GM12891 (cell line): ENCODE measurements around the gene COL6A3.

Experiments
- DNase-seq: peaks from one replicate; pipeline ENCODE4 v3.0.0; 2011; ENCODE audit warnings: low spot score; ENCODE audit not compliant: insufficient read length
- FAIRE-seq: peaks from 2 replicates; lab custom pipeline; 2011; peaks lifted over from hg19 to GRCh38; lab: Jason Lieb, UNC
- PAX5 ChIP-seq: IDR thresholded peaks from 2 replicates; pipeline ENCODE4 v1.6.1; 2011; ENCODE audit warnings: low read length, moderate library complexity, mild to moderate bottlenecking; ENCODE audit not compliant: insufficient read depth, severe bottlenecking
- POLR2A ChIP-seq: IDR thresholded peaks from 2 replicates; pipeline ENCODE4 v1.6.1; 2011; ENCODE audit warnings: low read depth, low read length, control low read depth
- POLR2AphosphoS5 ChIP-seq: IDR thresholded peaks from 2 replicates; pipeline ENCODE4 v1.6.1; 2011; ENCODE audit warnings: low read depth, low read length, control low read depth
- POU2F2 ChIP-seq: IDR thresholded peaks from 2 replicates; pipeline ENCODE4 v1.6.1; 2011; ENCODE audit warnings: low read depth, mild to moderate bottlenecking, control low read depth, low read length, moderate library complexity
- SPI1 ChIP-seq: IDR thresholded peaks from 2 replicates; pipeline ENCODE4 v1.6.1; 2011; ENCODE audit warnings: low read depth, low read length, control low read depth
- TAF1 ChIP-seq: IDR thresholded peaks from 2 replicates; pipeline ENCODE4 v1.6.1; 2011; ENCODE audit warnings: low read depth, low read length, control low read depth

COL6A3 gene

DNA sequence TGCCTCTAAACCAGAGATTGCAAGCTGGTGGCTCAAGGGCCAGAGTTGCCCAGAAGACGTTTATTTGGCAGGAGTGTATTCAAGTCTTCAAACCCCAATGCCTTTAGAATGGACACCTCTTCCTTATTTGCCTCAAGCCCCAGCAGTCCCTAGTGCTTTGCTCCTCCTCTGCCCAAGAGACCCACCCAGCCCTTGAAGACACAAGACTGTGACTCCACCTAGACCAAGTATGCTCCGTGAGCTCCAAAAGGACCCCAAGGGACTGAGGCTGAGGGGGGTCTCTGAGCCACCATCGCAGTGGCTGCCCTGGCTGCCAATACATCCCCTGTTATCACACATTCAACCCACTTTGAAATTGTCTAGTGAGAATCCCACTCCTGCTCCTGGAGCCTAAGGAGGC, 99.3 kb downstream of the COL6A3 start:
- no peak for FAIRE-seq
- TF ChIP-seq POLR2A (no peak), TAF1 (no peak), POU2F2 (no peak), PAX5 (no peak), SPI1 (no peak), POLR2AphosphoS5 (no peak)
- no peak for DNase-seq

DNA sequence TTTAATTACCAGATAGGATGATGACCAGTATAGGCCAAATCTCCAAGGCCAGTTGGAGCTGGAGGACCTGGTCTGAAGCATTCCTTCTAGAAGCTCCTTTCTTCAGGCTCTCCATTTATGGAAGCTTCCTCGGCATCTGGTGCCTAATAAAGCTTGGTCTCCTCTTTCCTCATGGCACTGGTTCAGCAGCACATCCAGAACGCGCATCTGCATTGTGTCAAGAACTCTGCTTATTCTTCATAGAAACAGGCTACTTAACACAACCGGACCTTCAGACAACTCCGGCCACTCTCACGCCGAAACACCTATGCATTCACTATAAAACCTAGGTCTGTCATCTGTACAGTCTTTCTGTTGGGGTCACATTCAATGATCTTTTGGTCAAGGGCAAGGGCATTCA, 99.8 kb downstream of the COL6A3 start:
- TF ChIP-seq POLR2A (no peak), SPI1 (no peak), PAX5 (no peak), POU2F2 (no peak), POLR2AphosphoS5 (no peak), TAF1 (no peak)
- DNase-seq (no peak), FAIRE-seq (no peak)

DNA sequence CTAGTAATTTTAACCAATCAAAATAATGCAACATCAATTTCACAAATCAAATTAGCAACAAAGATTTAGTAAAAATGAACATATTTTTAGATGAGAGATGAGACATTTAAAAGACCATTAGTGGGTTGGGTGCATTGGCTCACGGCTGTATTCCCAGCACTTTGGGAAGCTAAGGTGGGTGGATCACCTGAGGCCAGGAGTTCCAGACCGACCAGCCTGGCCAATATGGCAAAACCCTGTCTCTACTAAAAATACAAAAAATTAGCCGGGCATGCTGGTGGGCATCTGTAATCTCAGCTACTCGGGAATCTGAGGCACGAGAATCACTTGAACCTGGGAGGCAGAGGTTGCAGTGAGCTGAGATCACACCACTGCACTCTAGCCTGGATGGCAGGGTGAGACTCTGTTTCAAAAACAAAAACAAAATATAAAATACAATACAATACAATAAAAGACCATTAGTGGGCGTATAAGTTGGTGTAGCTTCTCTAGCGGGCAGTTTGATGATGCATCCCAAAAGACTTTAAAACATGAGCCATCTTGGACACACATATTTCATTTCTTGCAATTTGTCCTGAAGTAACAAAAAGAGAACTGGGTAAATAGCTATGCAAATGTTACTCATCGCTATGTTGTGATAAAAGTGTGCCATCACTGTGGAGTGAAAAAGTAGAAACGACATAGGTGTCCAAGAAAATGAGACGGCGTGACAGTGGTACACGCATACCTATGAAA, 101.8 kb downstream of the COL6A3 start:
- no peak for TF ChIP-seq PAX5
- no peak for TF ChIP-seq SPI1
- no peak for TF ChIP-seq POLR2A
- no peak for TF ChIP-seq TAF1
- no peak for TF ChIP-seq POLR2AphosphoS5
- TF ChIP-seq POU2F2: no peak
- FAIRE-seq (no peak), DNase-seq (no peak)

DNA sequence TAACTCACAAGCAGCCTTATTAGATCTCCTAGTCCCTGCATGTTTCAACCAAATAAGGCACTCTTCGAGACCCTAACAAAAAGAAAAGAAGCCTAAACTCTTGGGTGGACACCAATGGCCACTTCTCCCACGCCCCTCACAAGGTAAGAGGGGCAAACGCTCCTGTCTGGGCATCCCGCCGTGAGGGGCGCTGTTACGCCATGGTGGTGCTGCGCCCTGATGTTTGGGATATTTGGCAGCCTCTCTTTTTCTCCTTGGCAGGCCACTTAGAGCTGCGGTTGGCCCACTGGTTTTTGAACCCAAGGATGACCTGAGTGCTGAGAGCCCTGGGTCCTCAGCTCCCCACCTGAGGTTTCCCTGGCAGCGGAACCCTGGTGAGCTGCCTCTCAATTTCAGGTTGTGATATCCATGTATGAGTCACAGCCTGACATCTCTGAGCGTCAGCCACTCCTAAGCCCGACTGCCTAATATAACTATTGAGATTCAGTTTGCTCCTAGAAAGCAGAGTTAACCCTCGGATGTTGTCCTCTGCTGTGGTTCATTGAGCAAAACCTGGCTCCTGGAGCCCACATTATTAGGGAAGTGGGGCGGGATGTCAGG, 103.3 kb downstream of the COL6A3 start:
- DNase-seq: no peak
- no peak for FAIRE-seq
- TF ChIP-seq PAX5 (no peak), POLR2AphosphoS5 (no peak), POLR2A (no peak), TAF1 (no peak), SPI1 (no peak)

DNA sequence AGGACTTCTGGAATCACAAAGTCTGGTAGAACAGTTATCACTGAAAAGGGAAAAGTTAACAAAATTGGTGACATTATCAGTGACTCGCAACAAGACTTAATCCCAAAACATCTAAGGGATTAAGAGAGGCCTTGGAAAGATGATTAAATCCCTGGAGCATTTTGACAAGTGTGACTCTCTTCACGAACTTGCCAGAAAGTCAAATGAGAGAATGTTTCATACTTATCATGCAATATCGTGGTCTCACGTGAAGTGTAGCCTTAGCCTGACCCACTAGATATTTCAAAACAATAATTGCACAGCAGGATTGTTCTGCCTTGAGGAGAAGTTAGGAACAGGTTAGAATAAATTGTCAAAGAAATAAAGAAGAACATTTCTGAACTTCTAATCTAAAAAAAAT, 104.5 kb downstream of the COL6A3 start:
- no peak for FAIRE-seq
- TF ChIP-seq POLR2A (no peak), TAF1 (no peak), SPI1 (no peak), POLR2AphosphoS5 (no peak)
- DNase-seq: no peak

DNA sequence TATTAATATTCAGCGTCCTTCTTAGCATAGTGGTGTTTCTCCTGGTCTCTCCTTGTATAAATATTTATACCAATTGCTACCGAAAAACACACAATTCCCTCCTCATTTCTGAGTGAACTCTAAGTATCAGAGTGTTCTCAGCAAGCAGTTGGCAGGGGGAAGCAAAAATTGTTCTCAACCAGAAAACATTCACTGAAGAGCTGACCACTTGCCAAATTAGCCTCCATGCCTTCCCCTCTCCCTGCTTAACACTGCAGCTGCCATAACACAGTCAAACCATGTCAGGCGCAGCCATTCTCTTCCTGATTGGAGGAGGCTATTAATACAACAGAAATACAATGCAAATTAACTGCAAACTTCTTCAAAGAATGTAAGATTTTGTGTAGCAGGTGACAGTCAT, 105.0 kb downstream of the COL6A3 start:
- no peak for FAIRE-seq
- TF ChIP-seq SPI1 (no peak), POLR2A (no peak), POLR2AphosphoS5 (no peak), PAX5 (no peak), TAF1 (no peak), POU2F2 (no peak)
- DNase-seq: no peak

DNA sequence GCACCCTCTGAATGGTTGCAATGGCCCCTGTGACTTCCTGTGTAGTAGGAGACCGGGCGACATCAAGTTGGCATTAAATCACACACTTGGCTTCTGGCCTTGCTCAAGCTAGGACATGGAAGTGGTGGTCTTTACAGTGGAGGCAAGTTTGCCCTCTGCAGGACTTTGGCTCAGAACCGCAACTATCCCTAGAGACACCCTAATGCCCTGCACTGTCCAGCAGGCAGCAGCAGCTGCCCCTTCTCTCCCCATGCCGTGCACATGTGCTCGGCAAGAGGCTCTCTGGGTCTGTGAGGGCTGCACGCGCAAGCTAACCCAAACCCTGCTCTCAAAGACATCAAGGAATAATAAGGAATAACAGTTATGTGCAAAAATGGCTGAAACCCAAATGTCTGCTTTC, 106.5 kb downstream of the COL6A3 start:
- FAIRE-seq: no peak
- TF ChIP-seq POU2F2: no peak
- TF ChIP-seq POLR2AphosphoS5: no peak
- TF ChIP-seq SPI1: no peak
- no peak for TF ChIP-seq POLR2A
- no peak for TF ChIP-seq PAX5
- TF ChIP-seq TAF1: no peak
- no peak for DNase-seq

DNA sequence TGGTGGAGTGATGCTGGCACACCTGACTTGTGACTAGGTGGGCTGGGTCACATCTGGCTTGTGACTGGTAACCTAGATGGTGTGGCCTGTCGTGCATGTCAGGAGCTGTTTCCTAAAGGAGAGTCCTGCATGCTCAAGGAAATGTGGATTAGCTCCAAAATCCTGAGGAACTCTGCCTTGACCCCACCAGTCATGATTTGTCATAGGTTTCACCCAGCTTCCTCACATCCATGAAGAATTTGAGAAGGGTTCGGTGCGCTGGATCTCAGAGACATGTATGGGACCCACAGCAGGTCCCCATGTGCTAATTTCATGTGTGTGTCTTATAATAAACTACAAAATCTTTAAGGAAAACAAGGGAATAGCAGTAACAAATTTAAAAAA, 107.2 kb downstream of the COL6A3 start:
- TF ChIP-seq POLR2A (no peak), PAX5 (no peak)
- FAIRE-seq (no peak), DNase-seq (no peak)

DNA sequence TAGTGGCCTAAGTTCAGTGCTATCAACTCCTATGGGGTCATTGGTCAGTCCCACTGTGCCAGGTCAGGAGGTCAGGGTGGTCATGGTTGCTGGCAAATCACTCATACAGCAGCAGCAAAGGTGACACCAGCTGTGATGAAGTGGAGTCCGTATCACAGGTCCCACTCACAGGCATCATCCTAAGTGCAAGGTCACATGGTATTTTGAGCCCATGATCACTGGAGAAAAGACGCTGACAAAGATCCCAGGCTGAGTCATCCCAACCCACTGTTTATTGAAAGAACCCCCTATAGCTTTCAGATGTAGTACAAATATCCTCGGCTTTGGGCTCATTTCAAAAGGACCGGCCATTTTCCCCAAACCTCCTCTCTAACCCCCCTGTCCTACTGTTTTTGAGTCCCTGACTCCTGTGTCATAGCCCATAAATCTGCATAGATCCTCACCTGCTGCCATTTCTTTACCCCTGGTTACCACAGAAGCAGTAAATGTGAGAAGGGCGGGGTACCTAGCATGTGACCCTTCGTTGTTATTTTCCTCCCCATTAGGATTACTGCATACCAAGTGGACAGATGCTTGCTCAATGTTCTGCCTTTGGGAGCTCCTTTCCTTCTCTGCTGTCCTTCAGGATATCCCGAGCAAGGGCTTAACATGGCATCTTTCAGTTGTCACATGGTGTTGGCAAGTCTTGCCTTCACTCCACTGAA, 107.7 kb downstream of the COL6A3 start:
- TF ChIP-seq PAX5 (no peak), POLR2A (no peak), SPI1 (no peak), TAF1 (no peak), POLR2AphosphoS5 (no peak), POU2F2 (no peak)
- DNase-seq: no peak
- FAIRE-seq: no peak

DNA sequence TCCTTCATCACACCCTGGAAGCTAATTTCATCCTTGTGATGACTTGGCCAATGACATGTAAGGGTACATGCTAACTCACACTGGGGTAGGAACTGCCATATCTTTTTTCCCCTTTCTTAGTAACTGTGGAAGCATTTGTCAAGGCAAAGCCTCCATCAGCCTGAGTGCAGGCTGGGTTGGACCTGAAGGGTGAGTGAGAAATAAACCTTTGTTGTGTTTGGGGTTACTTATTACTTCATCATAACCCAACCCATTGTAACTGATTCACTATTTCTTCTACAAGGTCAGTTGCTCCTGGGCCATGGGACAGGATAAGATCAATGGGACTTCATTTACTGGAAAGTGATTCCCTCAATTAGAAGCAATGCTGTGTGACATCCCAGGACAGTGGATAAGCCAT, 108.4 kb downstream of the COL6A3 start:
- TF ChIP-seq POLR2A (no peak), POLR2AphosphoS5 (no peak), TAF1 (no peak), POU2F2 (no peak), PAX5 (no peak), SPI1 (no peak)
- no peak for FAIRE-seq
- no peak for DNase-seq
